ENCODE measurements around the gene AP1B1. TPM values are rescaled to one million over a fixed set of nuclear protein-coding genes. Genes with fewer than 3 reads are reported as not detected.

The AP1B1 gene
- polyA plus RNA-seq, 1 donor (not counting 4 experiments of a cell fraction or from before 2014, with no cell fraction given): 55.3 TPM

- Histone ChIP-seq H2AFZ (ENCODE audit: control insufficient read depth, low read length) (no peak overlapping the region), H4K20me1 (ENCODE audit: control insufficient read depth, extremely low read depth, insufficient read depth, low read length) (no peaks in the 10 kb centered on the region), H3K4me3 (ENCODE audit: control insufficient read depth in 2 of 3, extremely low read depth in 1 of 3, insufficient read depth in 2 of 3, low read depth in 1 of 3, low read length in 3 of 3) (no peak overlapping the region), H3K9me3 (ENCODE audit: control insufficient read depth, low read depth, low read length) (no peaks in the 10 kb centered on the region), H3K4me1 (ENCODE audit: control insufficient read depth, extremely low read depth, insufficient read depth, low read length) (no peaks in the 10 kb centered on the region), H3K27ac (ENCODE audit: control insufficient read depth, insufficient read depth, low read length) (no peak overlapping the region), H3K9ac (ENCODE audit: control insufficient read depth, extremely low read depth, insufficient read depth, low read length) (no peak overlapping the region), H3K79me2 (ENCODE audit: control insufficient read depth, insufficient read depth, low read length) (no peaks in the 10 kb centered on the region), H3K9me1 (ENCODE audit: control insufficient read depth, extremely low read depth, insufficient read depth, low read length) (no peaks in the 10 kb centered on the region), H3K4me2 (ENCODE audit: control insufficient read depth, extremely low read depth, insufficient read depth, low read depth, low read length) (no peak overlapping the region), H3K36me3 (ENCODE audit: control insufficient read depth in 2 of 2, extremely low read depth in 1 of 2, insufficient read depth in 2 of 2, low read length in 2 of 2) (no peaks in the 10 kb centered on the region), H3K27me3 (ENCODE audit: control insufficient read depth, extremely low read depth, insufficient read depth, low read length) (peaks cover 10% of the 10 kb centered on the region)
- FAIRE-seq (no peak), DNase-seq (ENCODE audit: low read depth, low spot score) (no peak)
- TF ChIP-seq CTCF (optimal IDR thresholded peaks at IDR 0.05 in 1 of 3, IDR thresholded peaks at IDR 0.05 in 1 of 3, conservative IDR thresholded peaks at IDR 0.05 in 1 of 3; ENCODE audit: extremely low read depth in 1 of 3, insufficient read depth in 2 of 3, low read length in 3 of 3): no peak
- no peak for TF ChIP-seq EZH2 (IDR thresholded peaks at IDR 0.05; ENCODE audit: low read length)
- dilution Hi-C loops (cut with MboI; ENCODE audit: extremely low pct_ligation_motif_present, low sequenced_read_pairs): no loop called here
These were observed 45.9 kb upstream of the AP1B1 start for GRCh38 chr22:29434288-29434687.

DNA sequence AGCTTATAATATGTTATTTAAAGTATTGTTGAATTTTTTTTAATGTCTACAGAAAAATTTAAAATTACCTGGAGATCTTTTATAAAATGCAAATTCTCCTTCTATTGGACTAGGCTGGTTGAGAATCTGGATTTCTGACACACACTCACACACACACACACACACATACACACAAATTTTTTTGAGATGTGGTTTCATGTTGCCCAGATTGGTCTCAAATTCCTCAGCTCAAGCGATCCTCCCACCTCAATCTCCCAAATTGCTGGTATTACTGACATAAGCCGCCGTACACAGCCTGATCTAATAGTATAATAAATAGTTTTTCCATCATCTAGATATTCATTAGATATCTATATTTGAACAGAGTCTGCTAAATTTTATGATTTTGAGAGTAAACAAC is 45.5 kb upstream of the AP1B1 start:
- dilution Hi-C loops (cut with MboI; ENCODE audit: extremely low pct_ligation_motif_present, low sequenced_read_pairs): no loop called here

More for the DNA sequence above, 45.5 kb upstream of the AP1B1 start:
- no peak overlapping the region for H3K27ac ChIP-seq (ENCODE audit: control insufficient read depth, insufficient read depth, low read length)
- no peak overlapping the region for H3K4me3 ChIP-seq (ENCODE audit: control insufficient read depth in 2 of 3, extremely low read depth in 1 of 3, insufficient read depth in 2 of 3, low read depth in 1 of 3, low read length in 3 of 3)
- H3K4me1 ChIP-seq (ENCODE audit: control insufficient read depth, extremely low read depth, insufficient read depth, low read length): no peaks in the 10 kb centered on the region
- H3K9me1 ChIP-seq (ENCODE audit: control insufficient read depth, extremely low read depth, insufficient read depth, low read length): no peaks in the 10 kb centered on the region
- H3K79me2 ChIP-seq (ENCODE audit: control insufficient read depth, insufficient read depth, low read length): no peaks in the 10 kb centered on the region
- DNase-seq (ENCODE audit: low read depth, low spot score) (no peak), FAIRE-seq (no peak)
- no peaks in the 10 kb centered on the region for H3K36me3 ChIP-seq (ENCODE audit: control insufficient read depth in 2 of 2, extremely low read depth in 1 of 2, insufficient read depth in 2 of 2, low read length in 2 of 2)
- peaks cover 10% of the 10 kb centered on the region for H3K27me3 ChIP-seq (ENCODE audit: control insufficient read depth, extremely low read depth, insufficient read depth, low read length)
- H4K20me1 ChIP-seq (ENCODE audit: control insufficient read depth, extremely low read depth, insufficient read depth, low read length): no peaks in the 10 kb centered on the region
- H3K9ac ChIP-seq (ENCODE audit: control insufficient read depth, extremely low read depth, insufficient read depth, low read length): no peak overlapping the region
- H3K9me3 ChIP-seq (ENCODE audit: control insufficient read depth, low read depth, low read length): no peaks in the 10 kb centered on the region
- TF ChIP-seq EZH2 (IDR thresholded peaks at IDR 0.05; ENCODE audit: low read length) (no peak), CTCF (optimal IDR thresholded peaks at IDR 0.05 in 1 of 3, IDR thresholded peaks at IDR 0.05 in 1 of 3, conservative IDR thresholded peaks at IDR 0.05 in 1 of 3; ENCODE audit: extremely low read depth in 1 of 3, insufficient read depth in 2 of 3, low read length in 3 of 3) (no peak)
- H2AFZ ChIP-seq (ENCODE audit: control insufficient read depth, low read length): no peak overlapping the region
- no peak overlapping the region for H3K4me2 ChIP-seq (ENCODE audit: control insufficient read depth, extremely low read depth, insufficient read depth, low read depth, low read length)

Measured in keratinocyte (primary cell).